Measurements from ENCODE around the gene PDE4D. TPM values are rescaled to one million over a fixed set of nuclear protein-coding genes. Genes with fewer than 3 reads are reported as not detected.

PDE4D gene
- total and polyA plus RNA-seq, 2 donors (not counting 3 experiments of a cell fraction or from before 2014, with no cell fraction given), result 34.5 to 51.2 TPM

DNA sequence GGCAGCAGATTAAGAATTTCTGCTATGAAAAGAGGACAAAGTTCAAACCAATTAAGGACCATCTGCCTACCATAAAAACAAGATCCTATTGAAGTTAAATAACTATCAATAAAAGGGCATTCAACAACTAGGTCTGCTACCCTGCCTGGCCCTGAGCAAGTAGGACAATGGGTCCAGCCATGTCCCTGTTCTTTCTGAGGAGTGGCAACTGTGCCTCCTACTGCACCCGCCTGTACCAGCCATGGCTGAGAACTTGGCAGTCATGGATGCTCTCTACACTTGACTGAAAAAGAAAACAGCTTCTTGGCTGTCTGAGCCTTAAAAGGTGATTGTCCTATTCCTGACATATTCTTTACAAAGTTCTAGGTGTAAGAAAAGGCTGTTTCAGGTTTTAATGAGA, 652.4 kb downstream of the PDE4D start:
- Histone ChIP-seq H3K9ac (replicated peaks; ENCODE audit: extremely low read depth, insufficient read depth, low read length) (no peak overlapping the region), H3K9me3 (replicated peaks; ENCODE audit: control insufficient read depth, insufficient read depth, low read length) (no peaks in the 10 kb centered on the region), H3K4me3 (replicated peaks in 1 of 3; ENCODE audit: insufficient read depth in 1 of 3, low read depth in 1 of 3, low read length in 3 of 3) (no peak overlapping the region), H3K36me3 (ENCODE audit: control insufficient read depth in 2 of 2, extremely low read depth in 1 of 2, insufficient read depth in 2 of 2, low read length in 2 of 2) (no peaks in the 10 kb centered on the region), H3K27me3 (ENCODE audit: control insufficient read depth in 2 of 2, insufficient read depth in 2 of 2, low read length in 2 of 2) (no peaks in the 10 kb centered on the region), H3K4me1 (ENCODE audit: control insufficient read depth, extremely low read depth, insufficient read depth, low read length) (peaks cover 23% of the 10 kb centered on the region), H3K79me2 (ENCODE audit: control insufficient read depth, insufficient read depth, low read length) (no peaks in the 10 kb centered on the region), H3K27ac (ENCODE audit: insufficient read depth, low read depth, low read length) (no peak overlapping the region), H4K20me1 (replicated peaks; ENCODE audit: control insufficient read depth, extremely low read depth, insufficient read depth, low read length) (no peaks in the 10 kb centered on the region), H3K4me2 (ENCODE audit: insufficient read depth, low read length) (no peak overlapping the region), H3K9me1 (replicated peaks; ENCODE audit: control insufficient read depth, extremely low read depth, insufficient read depth, low read length) (no peaks in the 10 kb centered on the region), H2AFZ (ENCODE audit: low read depth, low read length) (no peak overlapping the region)
- intact Hi-C loops (cut with micrococcal nuclease) (no loop called here), dilution Hi-C loops (cut with MboI; ENCODE audit: extremely low pct_ligation_motif_present, low sequenced_read_pairs) (no loop called here)
- CTCF ChIA-PET, result interaction anchor here (1.0 kb wide), 1 partner anchor 15 kb away, joined by 3 read pairs; no protein-coding TSS in a partner anchor
- FAIRE-seq (no peak), DNase-seq (ENCODE audit: low read depth, low spot score) (no peak)
- no TSS peak for BruUV-seq (replicated peaks)
- TF ChIP-seq JUN (IDR thresholded peaks at IDR 0.05; ENCODE audit: borderline replicate concordance, insufficient read depth, insufficient read length, low read depth) (no peak), POLR2A (IDR thresholded peaks at IDR 0.05; ENCODE audit: low read depth, low read length) (no peak)
- TF ChIP-seq, protein P1, sequence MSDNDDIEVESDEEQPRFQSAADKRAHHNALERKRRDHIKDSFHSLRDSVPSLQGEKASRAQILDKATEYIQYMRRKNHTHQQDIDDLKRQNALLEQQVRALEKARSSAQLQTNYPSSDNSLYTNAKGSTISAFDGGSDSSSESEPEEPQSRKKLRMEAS (IDR thresholded peaks at IDR 0.05; ENCODE audit: insufficient read depth, insufficient read length), result no peak
- TF ChIP-seq, protein P2, sequence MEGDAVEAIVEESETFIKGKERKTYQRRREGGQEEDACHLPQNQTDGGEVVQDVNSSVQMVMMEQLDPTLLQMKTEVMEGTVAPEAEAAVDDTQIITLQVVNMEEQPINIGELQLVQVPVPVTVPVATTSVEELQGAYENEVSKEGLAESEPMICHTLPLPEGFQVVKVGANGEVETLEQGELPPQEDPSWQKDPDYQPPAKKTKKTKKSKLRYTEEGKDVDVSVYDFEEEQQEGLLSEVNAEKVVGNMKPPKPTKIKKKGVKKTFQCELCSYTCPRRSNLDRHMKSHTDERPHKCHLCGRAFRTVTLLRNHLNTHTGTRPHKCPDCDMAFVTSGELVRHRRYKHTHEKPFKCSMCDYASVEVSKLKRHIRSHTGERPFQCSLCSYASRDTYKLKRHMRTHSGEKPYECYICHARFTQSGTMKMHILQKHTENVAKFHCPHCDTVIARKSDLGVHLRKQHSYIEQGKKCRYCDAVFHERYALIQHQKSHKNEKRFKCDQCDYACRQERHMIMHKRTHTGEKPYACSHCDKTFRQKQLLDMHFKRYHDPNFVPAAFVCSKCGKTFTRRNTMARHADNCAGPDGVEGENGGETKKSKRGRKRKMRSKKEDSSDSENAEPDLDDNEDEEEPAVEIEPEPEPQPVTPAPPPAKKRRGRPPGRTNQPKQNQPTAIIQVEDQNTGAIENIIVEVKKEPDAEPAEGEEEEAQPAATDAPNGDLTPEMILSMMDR (IDR thresholded peaks at IDR 0.05; ENCODE audit: extremely low read depth in 1 of 2, insufficient read depth in 1 of 2, low read depth in 1 of 2, low read length in 2 of 2), result no peak
- POLR2A ChIA-PET, result no interaction called here

DNA sequence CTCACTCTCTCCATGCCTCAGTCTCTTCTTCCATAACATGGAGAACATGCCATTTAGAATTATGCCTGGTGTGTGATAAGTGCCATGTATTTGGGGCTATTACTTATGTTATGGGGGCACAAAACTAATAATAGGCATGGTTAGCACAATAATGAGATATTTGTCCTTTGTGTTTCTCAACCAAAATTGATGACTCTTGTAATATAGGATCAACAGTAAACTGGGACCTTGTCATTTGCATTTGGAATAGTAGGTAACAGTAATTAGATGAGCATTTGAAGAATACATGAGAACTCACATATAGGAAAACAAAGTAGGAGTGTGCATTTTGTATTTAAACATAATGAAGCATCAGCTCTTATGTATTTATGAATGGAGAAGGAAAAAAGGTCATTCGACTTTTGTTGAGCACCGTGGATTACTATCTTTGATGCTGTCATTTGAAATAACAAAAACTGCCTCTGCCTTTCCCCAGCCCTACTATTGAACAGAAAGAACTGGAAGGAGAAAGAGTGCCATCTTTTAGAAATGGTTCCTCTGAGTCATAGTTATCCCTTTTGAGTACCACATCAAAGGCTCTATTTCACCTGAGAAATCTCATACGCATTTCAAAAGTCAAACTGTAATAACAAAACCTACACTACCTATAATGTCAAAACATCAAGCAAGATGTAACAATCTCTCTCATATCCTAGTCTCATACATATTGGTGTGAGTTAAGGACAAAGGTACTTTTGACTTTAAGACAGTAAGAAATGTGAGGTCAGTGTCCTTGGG, 655.2 kb downstream of the PDE4D start:
- dilution Hi-C loops (cut with MboI; ENCODE audit: extremely low pct_ligation_motif_present, low sequenced_read_pairs) (no loop called here), intact Hi-C loops (cut with micrococcal nuclease) (loop anchor here (5.0 kb wide), 1 partner anchor 39 kb away; no protein-coding TSS in a partner anchor)
- Histone ChIP-seq H2AFZ (ENCODE audit: low read depth, low read length) (no peak overlapping the region), H3K36me3 (ENCODE audit: control insufficient read depth in 2 of 2, extremely low read depth in 1 of 2, insufficient read depth in 2 of 2, low read length in 2 of 2) (no peaks in the 10 kb centered on the region), H3K4me2 (ENCODE audit: insufficient read depth, low read length) (no peak overlapping the region), H3K4me1 (ENCODE audit: control insufficient read depth, extremely low read depth, insufficient read depth, low read length) (peaks cover 25% of the 10 kb centered on the region), H3K9me3 (replicated peaks; ENCODE audit: control insufficient read depth, insufficient read depth, low read length) (no peaks in the 10 kb centered on the region), H4K20me1 (replicated peaks; ENCODE audit: control insufficient read depth, extremely low read depth, insufficient read depth, low read length) (no peaks in the 10 kb centered on the region), H3K4me3 (replicated peaks in 1 of 3; ENCODE audit: insufficient read depth in 1 of 3, low read depth in 1 of 3, low read length in 3 of 3) (no peak overlapping the region), H3K9ac (replicated peaks; ENCODE audit: extremely low read depth, insufficient read depth, low read length) (no peak overlapping the region), H3K27me3 (ENCODE audit: control insufficient read depth in 2 of 2, insufficient read depth in 2 of 2, low read length in 2 of 2) (no peaks in the 10 kb centered on the region), H3K9me1 (replicated peaks; ENCODE audit: control insufficient read depth, extremely low read depth, insufficient read depth, low read length) (no peaks in the 10 kb centered on the region), H3K27ac (ENCODE audit: insufficient read depth, low read depth, low read length) (no peak overlapping the region), H3K79me2 (ENCODE audit: control insufficient read depth, insufficient read depth, low read length) (no peaks in the 10 kb centered on the region)
- no peak for DNase-seq (ENCODE audit: low read depth, low spot score)
- no peak for TF ChIP-seq MYC (IDR thresholded peaks at IDR 0.05; ENCODE audit: low read depth, low read length)
- TF ChIP-seq, protein P2 (IDR thresholded peaks at IDR 0.05; ENCODE audit: extremely low read depth in 1 of 2, insufficient read depth in 1 of 2, low read depth in 1 of 2, low read length in 2 of 2), result no peak
- TF ChIP-seq POLR2AphosphoS5 (IDR thresholded peaks at IDR 0.05; ENCODE audit: insufficient read depth, low read depth, low read length), result no peak
- TF ChIP-seq, protein P1 (IDR thresholded peaks at IDR 0.05; ENCODE audit: insufficient read depth, insufficient read length), result no peak
- TF ChIP-seq GATA2 (IDR thresholded peaks at IDR 0.05; ENCODE audit: insufficient read depth, insufficient read length, low read depth, low read length), result no peak
- TF ChIP-seq FOS (IDR thresholded peaks at IDR 0.05; ENCODE audit: borderline replicate concordance, insufficient read depth, low read length), result no peak
- TF ChIP-seq POLR2A (IDR thresholded peaks at IDR 0.05; ENCODE audit: low read depth, low read length), result no peak
- TF ChIP-seq JUN (IDR thresholded peaks at IDR 0.05; ENCODE audit: borderline replicate concordance, insufficient read depth, insufficient read length, low read depth), result no peak
- TF ChIP-seq EZH2 (IDR thresholded peaks at IDR 0.05; ENCODE audit: borderline replicate concordance, low read depth, low read length, severe bottlenecking), result no peak
- CTCF ChIA-PET, result interaction anchor here (2.4 kb wide), 1 partner anchor 129 kb away, joined by 14 read pairs; no protein-coding TSS in a partner anchor
- POLR2A ChIA-PET, result no interaction called here
- no TSS peak for BruUV-seq (replicated peaks)
- no peak for FAIRE-seq

Measured in endothelial cell of umbilical vein (primary cell).